Activated CD8-positive, alpha-beta memory T cell treated with anti-CD3 and anti-CD28 coated beads, Interleukin-2, amount 50 U/mL, for 24 hours (primary cell): ENCODE results near the gene ZFPL1.
A peak's percentile ranks its signal among the peaks of the same experiment; 100 is the strongest.

ENCODE experiments used
- DNase-seq: peaks from one replicate; pipeline ENCODE4 v3.0.0-alpha.2; 2020; ENCODE audit errors: extremely low read depth

Gene ZFPL1

DNA sequence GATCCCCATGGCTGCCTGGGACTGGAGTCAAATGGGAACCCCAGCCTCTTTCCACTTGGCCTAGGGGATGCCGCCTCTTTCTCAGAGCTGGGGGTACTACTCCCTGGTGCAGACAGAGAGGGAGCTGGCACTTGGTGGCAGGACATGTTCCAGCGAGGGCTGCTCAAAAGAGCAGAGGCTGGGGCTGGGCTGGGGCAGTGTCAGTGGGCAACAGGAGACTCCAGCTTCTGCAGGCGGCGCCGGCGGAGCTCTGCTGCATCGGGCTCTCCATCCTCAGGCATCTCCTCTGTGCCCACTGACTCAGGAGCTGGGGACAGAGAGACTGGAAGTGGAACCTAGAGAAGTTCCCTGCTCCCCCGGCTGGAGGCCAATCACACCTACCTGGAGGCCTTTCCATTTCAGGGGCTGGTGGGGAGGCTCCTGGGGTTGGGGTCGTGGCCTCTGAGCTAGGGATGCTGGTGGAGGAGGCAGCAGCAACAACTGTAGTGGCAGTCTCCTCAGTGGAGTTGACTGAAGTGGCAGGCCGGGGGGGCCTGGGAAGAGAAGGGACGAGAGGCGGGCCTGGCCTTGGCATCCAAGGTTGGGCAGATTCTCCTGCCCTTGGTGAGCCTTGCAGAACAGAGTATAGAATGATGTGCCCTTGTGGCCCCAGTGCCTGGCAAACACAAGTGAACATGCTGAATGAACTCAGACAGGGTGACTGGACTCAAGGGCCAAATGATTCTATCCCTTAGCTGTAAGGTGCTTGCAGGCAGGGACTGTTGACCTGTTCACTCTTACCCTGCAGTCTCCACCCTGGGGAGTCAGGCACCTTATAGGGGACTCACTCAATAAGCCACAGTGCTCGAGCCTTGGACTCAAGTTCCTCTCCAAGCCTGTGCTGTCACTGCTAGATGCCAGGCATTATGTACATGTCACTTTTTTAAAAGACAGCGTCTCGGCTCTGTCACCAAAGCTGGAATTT is 44.4 kb downstream of the ZFPL1 start:
- no peak for DNase-seq

DNA sequence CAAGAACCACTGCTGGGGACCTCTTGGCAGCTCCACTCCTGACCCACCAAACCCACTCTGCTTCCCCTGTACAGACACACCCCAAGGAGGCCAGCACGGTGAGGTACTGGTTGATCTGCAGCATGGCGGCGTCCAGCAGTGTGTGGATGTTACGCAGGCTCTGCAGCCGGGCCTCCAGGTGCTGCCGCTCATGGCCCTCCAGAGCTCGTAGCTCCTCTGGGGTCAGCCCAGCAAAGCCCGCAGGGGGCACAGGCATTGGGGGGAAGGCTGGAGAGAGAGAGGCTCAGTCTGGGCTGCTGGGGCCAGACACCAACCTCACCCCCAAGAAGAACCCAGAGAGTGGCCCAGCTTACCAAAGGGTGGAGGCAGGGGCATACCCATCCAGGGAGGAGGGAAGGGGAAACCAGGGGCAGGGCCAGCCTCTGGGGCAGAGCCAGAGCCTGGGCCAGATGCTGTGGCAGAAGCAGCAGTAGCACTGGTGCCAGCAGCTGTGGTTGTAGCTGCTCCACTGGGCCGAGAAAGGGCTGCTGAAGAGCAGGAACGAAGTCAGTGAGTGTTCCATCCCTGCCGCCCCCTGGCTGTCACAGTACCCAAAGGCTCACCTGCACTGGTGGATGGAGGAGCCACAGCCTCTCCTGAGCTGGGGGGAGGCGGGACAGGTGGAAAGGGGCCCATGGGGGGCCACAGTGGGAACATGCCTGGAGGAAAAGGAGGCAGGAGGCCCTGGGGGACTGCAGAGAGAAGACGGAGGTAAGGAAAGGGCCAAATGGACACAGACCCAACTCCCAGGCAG is 45.8 kb downstream of the ZFPL1 start:
- no peak for DNase-seq

DNA sequence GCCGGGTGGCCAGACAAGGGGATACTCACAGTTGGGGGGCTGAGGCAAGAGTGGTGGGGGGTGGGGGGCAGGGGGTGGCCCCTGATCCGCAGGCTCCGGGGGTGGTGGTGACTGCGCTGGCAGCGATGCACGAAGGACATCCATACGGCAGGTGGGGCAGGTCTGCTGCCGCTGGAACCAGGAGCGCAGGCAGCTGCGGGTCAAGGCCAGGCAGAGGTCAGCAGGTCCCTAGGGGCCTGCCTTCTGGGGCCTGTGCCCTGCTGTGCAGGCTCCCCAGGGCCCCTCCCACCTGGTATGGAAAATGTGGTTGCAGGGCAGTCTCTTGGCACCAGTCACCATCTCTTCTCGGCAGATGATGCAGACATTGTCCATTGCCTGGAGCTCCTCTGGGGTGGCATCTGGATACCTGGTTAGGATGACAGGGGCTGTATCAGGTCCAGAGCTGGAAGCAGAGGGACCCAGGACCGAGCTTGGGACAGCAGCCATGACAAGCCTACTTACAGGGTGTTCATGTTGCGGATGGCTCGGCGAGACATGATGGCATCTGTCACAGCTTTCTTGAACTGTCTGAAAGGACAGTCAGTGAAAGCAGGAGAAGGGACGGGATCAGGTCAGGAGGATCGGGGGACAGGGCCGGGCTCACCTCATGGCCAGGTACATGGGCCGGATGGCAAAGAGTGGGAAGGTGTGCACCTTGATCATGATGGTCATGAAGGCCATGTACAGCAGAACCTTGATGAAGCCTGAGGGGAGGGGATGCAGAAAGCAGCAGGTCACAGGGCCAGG is 46.8 kb downstream of the ZFPL1 start:
- DNase-seq = no peak

DNA sequence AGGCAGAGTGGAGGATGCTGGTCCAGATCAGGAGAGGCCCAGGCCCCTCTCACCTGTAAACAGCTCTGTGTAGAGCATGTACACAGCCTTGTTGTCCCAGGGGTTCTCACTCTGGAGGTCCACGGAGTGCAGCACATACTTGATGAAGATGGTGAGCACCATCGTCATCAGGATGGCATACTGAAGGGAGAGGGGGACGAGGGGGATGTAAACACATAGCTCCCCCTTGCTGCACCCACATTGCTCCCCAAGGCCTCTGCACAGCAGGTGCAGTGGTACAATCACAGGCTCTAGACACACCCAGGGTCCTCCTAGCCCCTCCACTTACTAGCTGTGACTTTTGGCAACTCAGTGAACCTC is 47.4 kb downstream of the ZFPL1 start:
- DNase-seq = no peak

DNA sequence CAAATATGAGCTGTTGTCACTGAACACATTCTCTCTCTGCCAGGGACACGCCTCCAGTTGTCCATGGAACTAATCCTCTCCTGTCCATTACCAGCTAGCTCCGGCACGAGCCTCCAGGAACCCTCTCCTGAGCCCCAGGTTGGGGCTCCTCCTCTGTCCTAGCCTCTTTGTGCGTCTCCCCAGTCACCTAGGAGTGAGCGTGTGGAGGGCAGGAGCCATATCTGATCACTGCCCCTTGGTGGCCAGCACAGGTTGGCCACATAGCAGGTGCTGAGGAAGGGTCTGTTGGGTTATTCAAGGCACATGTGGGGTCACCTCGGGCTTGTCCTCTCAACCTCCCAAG is 47.8 kb downstream of the ZFPL1 start:
- DNase-seq = no peak

DNA sequence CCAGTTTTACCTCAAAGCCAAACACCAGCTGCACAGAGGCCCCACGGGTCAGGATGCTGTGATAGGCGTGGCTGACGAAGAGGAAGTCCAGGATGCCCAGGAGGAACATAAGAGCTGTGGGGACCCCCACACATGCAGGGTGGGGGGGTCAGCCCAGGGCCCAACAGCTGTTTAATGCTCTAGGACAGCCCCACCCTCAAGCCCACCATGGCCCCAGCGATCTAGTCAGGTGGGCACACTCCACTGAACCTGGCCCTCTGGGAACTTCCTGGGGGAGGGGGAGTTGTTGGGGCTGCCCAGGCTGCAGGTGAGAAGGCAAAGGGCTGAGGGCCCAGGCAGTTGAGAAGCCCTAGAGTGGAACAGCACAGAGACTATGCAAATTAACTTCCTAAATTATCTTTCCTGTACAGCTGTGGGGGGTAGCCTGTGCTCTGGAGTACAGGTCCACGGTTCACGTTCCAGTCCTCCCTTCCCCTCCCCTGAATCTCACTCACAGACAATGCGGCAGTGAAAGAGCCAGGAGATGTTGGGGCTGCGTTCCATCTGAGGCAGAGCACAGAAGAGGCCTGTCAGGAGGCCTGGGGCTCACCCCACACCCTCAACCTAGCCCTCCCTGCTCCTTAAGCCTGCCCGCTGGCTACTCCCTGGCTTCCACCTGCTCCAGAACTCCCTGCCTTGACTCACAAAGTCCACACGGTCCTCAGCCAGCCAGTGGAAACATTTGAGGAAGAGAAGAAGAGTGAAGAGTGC is 48.4 kb downstream of the ZFPL1 start:
- no peak for DNase-seq

DNA sequence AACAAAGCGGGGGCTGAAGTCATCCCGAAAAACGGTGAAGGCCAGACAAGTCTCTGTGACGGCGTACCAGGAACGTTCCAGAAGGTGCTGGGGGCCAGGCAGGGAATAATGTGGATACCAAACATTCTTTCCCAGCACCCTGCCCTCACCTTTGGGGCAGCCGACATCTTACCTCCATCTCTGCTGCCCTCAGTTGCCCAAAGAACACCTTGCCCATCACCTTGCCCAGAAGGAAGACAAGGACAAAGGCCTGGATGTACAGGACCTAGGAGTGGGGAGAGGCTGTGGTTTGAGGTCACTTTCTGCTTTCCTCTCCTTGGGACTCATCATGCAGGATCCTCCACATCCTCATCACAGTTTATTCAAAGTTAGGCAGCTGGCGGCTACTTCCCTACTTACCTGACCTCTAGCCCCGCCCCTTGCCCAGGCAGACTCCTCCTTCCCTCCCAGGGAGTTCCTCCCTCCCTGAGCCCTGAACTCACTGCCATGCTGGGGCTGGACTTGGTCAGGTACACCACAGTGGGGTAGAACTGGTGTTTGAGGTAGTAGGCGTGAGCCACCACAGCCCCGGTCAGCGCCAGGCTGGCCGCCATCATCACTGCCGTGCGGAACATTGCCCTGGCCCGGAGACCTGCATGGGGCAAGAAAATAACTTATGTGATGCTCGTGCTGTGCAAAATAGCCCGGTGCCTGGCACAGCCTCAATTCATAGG is 49.1 kb downstream of the ZFPL1 start:
- no peak for DNase-seq

DNA sequence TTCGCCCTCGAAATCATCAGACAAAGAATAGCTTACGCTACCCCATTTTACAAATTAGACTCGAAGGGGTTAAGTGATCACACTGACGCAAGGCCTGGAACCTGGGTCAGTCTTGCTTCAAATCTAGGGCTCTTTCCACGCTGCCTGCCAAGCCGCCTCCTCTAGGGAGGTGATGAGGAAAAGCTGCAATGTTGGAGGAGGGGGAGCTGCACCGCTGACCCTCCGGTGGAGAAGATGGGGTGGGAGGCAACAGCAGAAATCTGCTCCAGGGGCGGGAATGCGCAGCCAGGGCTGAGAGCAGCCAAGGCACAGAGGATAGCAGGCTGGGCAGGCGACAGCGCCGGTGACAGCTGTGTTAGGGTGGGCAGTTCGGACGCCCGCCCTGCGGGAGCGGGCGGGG is 49.7 kb downstream of the ZFPL1 start:
- DNase-seq = no peak

DNA sequence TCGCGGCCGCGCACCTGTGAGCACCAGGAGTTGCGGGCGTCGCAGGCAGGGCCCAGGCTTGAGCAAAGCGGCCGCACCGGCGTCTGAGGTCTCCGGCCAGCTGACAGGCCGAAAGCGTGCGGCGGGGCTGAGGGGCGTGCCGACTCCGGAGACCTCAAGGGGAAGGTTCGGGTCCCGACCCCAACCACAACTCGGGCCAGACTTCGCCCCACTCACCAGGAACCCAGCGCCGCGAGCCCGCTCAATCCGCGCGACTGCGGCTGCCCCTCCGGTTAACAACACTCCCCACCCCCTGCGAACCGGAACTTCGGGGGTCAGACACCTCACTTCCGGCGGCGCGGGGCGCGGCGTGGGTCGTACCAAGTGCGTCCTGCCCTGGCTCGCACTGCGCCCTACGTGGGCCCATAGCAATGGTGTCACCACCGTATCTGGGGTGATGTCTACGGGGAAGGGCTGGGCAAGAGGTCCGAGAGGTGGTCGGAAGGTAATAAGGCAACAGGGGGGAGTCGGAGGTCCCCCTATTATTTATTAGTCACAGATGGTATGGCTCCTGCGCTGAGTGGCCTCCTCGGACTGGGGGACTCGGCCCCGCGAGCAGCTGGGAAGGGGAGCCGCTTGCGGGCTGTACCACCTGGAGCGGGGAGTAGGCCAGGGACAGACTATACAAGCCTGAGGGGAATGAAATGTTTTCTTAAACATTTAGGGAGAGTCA is 50.4 kb downstream of the ZFPL1 start, which contains the start of gene SYVN1:
TSS of gene SYVN1 (minus strand) at position 280 of the 712 bp plus-strand sequence. CDS start 918 bp downstream, outside the sequence.
- DNase-seq = peak; percentile 83

DNA sequence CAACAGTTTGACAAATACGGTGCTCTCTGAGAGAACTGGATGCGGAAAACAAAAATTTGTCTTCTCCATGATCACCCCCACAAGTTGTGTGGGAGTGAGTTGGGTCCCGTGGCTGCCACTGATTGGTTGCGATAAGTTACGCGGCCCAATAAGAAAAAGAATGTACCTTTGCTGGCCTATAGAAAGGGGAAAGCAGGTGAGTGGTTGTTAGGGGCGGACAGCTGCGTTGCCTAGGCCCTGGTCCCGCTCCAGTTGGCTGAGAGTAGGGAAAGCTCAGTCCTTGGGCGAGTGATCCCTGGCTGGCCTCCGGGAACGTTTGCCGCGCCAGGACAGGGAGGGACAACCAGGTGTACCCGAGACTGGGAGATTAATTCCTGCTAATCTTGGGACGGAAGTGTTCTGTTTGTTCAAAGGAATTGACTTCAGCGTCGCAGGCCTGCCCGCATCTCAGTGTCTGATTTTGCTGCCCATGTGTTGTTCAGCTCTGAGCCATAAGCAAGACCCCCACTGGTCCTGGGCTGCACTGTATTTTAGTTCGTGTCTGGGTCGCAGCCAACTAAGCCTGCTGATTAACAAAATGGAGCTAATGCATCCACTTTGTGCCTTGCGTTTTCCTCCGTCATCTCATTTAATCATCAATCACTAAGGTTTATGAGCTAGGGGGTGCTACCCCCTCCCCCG is 51.1 kb downstream of the ZFPL1 start:
- DNase-seq = peak; percentile 69

DNA sequence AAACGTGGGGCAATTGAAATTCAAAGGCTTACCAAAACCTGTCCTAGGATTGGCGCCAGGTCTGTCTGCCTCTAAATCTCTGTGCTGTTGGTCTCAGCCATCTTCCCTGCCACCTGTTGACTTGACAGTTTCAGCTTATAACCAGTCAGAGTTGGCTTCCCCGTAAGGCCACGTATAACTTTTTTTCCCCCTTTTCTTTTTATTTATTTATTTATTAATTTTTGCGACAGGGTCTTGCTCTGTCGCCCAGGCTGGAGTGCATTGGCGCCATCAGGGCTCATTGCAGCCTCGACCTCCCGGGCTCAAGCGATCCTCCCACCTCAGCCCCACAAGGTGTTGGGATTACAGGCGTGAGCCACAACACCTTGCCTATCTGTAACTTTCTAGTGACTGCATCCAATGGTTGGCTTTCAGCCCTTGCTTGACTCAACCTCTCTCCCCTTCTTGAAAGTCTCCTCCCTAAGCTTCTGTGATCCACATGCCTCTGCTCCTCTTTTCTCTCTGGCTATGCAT is 51.7 kb downstream of the ZFPL1 start:
- DNase-seq = no peak

DNA sequence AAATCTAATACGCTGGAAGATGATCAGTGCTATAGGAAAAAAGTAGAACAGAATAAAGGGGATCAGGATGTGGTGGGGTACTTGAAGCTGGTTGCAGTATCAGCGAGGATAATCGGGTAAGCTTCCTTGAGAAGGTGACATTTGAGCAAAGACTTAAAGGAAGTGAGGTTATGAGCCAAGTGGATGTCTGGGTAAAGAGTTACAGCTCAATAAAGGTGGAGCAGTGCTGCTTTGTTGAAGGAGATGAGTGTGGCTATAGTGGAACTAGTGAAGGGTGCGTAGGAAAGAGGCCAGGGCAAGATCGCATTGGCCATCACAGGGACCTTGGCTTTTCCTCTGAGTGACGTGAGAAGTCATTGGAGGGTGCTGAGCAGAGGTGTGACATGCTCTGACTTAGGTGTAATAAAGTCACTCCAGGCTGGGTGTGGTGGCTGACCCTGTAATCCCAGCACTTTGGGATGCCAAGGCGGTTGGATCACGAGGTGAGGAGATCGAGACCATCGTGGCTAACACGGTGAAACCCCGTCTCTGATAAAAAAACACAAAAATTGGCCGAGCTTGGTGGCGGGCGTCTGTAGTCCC is 52.6 kb downstream of the ZFPL1 start:
- no peak for DNase-seq
